Stimulated activated CD4-positive, alpha-beta T cell treated with anti-CD3 and anti-CD28 coated beads, Interleukin-15, amount 100 ng/mL, for 48 hours (primary cell): ENCODE data around the gene MUC20.
"Not testable (repeated sequence)": the region's sequence is repeated elsewhere in the genome, so short reads cannot be mapped to it uniquely, and the experiment has no call there.

Source experiments
- DNase-seq, 2 donors: peaks; one replicate each; pipeline ENCODE4 v3.0.0-alpha.2; 2020; ENCODE audit warnings: low read depth in 2 of 2

Gene MUC20

GRCh38 chr3:195692781-195693427 lies 27.9 kb upstream of the MUC20 start:
- DNase-seq: no peak

- no peak for DNase-seq
Observed at GRCh38 chr3:195693428-195694216, 27.2 kb upstream of the MUC20 start.

- not testable (repeated sequence) for DNase-seq
Observed at GRCh38 chr3:195694217-195695076, 26.3 kb upstream of the MUC20 start.

GRCh38 chr3:195696632-195697278 lies 24.0 kb upstream of the MUC20 start:
- no peak for DNase-seq

- no peak for DNase-seq
Observed at GRCh38 chr3:195697582-195698324, 23.0 kb upstream of the MUC20 start.

GRCh38 chr3:195698325-195698646 lies 22.5 kb upstream of the MUC20 start:
- DNase-seq: no peak

- no peak for DNase-seq
Observed at GRCh38 chr3:195698647-195699387, 22.0 kb upstream of the MUC20 start.

GRCh38 chr3:195699388-195699771 lies 21.4 kb upstream of the MUC20 start:
- DNase-seq: no peak

GRCh38 chr3:195699860-195700259 lies 20.9 kb upstream of the MUC20 start:
- no peak for DNase-seq

GRCh38 chr3:195700319-195700718 lies 20.5 kb upstream of the MUC20 start:
- no peak for DNase-seq

GRCh38 chr3:195701042-195701915 lies 19.5 kb upstream of the MUC20 start:
- no peak for DNase-seq

- DNase-seq: no peak
Observed at GRCh38 chr3:195703776-195704175, 17.0 kb upstream of the MUC20 start.

- DNase-seq: no peak
Observed at GRCh38 chr3:195704433-195704999, 16.3 kb upstream of the MUC20 start.

- no peak for DNase-seq
Observed at GRCh38 chr3:195705081-195705991, 15.4 kb upstream of the MUC20 start.

- DNase-seq: no peak
Observed at GRCh38 chr3:195708061-195708460, 12.7 kb upstream of the MUC20 start.

GRCh38 chr3:195708626-195709481 lies 11.9 kb upstream of the MUC20 start:
- DNase-seq: no peak

GRCh38 chr3:195709676-195710085 lies 11.1 kb upstream of the MUC20 start:
- no peak for DNase-seq
